Ascending aorta (tissue), 2 donors: ENCODE data around the gene OGN. TPM values are rescaled to one million over a fixed set of nuclear protein-coding genes. Genes with fewer than 3 reads are reported as not detected.
A peak's percentile ranks its signal among the peaks of the same experiment; 100 is the strongest.

Experiments used
- DNase-seq, 2 donors: peaks; one replicate each; pipeline ENCODE4 v3.0.0-alpha.2; 2019; ENCODE audit warnings: low spot score in 2 of 2
- H3K27ac ChIP-seq, 2 donors: fragments of 200-600 bp; sonication (generic); one replicate each; pipeline ENCODE4 v1.5.1; 2016 to 2017; ENCODE audit warnings: mild to moderate bottlenecking in 1 of 2
- H3K27me3 ChIP-seq: fragments of 200-600 bp; sonication (generic); one replicate; pipeline ENCODE4 v1.5.1; 2017
- H3K36me3 ChIP-seq, 2 donors: fragments of 200-600 bp; sonication (generic); one replicate each; pipeline ENCODE4 v1.5.1; 2016
- H3K4me1 ChIP-seq, 2 donors: fragments of 200-600 bp; sonication (generic); one replicate each; pipeline ENCODE4 v1.5.1; 2016 to 2017; ENCODE audit warnings: mild to moderate bottlenecking in 1 of 2
- H3K4me3 ChIP-seq, 2 donors: fragments of 200-600 bp; sonication (generic); one replicate each; pipeline ENCODE4 v1.5.1; 2016 to 2017; ENCODE audit warnings: mild to moderate bottlenecking in 1 of 2
- H3K9me3 ChIP-seq, 2 donors: fragments of 200-600 bp; sonication (generic); one replicate each; pipeline ENCODE4 v1.5.1; 2016
- CTCF ChIP-seq, 3 experiments: fragments of 200-600 bp in 2 of 3; fragments of 450-650 bp in 1 of 3; sonication (generic) in 2 of 3; IDR thresholded peaks; one replicate each; pipeline ENCODE4 v1.5.1; 2016 to 2019; ENCODE audit warnings: antibody characterized with exemption in 3 of 3, mild to moderate bottlenecking in 1 of 3, moderate library complexity in 1 of 3
- intact Hi-C: fragments of 100-400 bp; cut with DNase I; formaldehyde crosslinking; loops from one replicate; pipeline ENCODE4 v1.15.1; 2023
- total RNA-seq: library from RNA; depleted of rRNA; stranded (reverse); fragments of >200 nt; gene quantifications from one replicate; pipeline ENCODE4 v1.1.0, GENCODE V29; 2016

Gene OGN
- total RNA-seq, 1 donor from 2014 or later: 156 TPM

- Histone ChIP-seq H3K4me3 (peak overlapping the region; percentile 18 to 64), H3K27me3 (no peaks in the 10 kb centered on the region), H3K27ac (peak overlapping the region; percentile 82 to 84), H3K9me3 (no peaks in the 10 kb centered on the region), H3K36me3 (no peaks in the 10 kb centered on the region), H3K4me1 (peaks cover 0 to 7% of the 10 kb centered on the region in 2 donors)
- DNase-seq: no peak
- TF ChIP-seq CTCF (IDR thresholded peaks at IDR 0.05): no peak
- intact Hi-C loops: loop anchor here (2.0 to 5.0 kb wide), 2 partner anchors 19 to 131 kb away; partner anchors contain the start of gene ECM2
Measured at GRCh38 chr9:92405818-92406217, 1.4 kb upstream of the OGN start.

- TF ChIP-seq CTCF (IDR thresholded peaks at IDR 0.05): no peak
- Histone ChIP-seq H3K4me3 (peak overlapping the region; percentile 41 to 64), H3K9me3 (no peaks in the 10 kb centered on the region), H3K36me3 (peaks cover 5 to 9% of the 10 kb centered on the region in 2 donors), H3K4me1 (peaks cover 0 to 14% of the 10 kb centered on the region in 2 donors), H3K27ac (peak overlapping the region; percentile 69 to 82), H3K27me3 (no peaks in the 10 kb centered on the region)
- intact Hi-C loops: no loop called here
- DNase-seq: no peak
Measured at GRCh38 chr9:92402826-92403745, 1.3 kb downstream of the OGN start.

- peaks cover 0 to 12% of the 10 kb centered on the region in 2 donors for H3K4me1 ChIP-seq
Measured at GRCh38 chr9:92402360-92402759, 2.0 kb downstream of the OGN start.

GRCh38 chr9:92397853-92398252, 6.5 kb downstream of the OGN start:
- peaks cover 0 to 13% of the 10 kb centered on the region in 2 donors for H3K4me1 ChIP-seq
- H3K27ac ChIP-seq: peak overlapping the region; percentile 54 to 82
- TF ChIP-seq CTCF (IDR thresholded peaks at IDR 0.05): no peak
- H3K36me3 ChIP-seq: peaks cover 14 to 26% of the 10 kb centered on the region in 2 donors
- H3K4me3 ChIP-seq: no peak overlapping the region
- no peaks in the 10 kb centered on the region for H3K9me3 ChIP-seq
- intact Hi-C loops: loop anchor here (5.0 kb wide), 1 partner anchor 64 kb away; no protein-coding TSS in a partner anchor
- DNase-seq: no peak
- H3K27me3 ChIP-seq: no peaks in the 10 kb centered on the region

More at GRCh38 chr9:92402360-92402759, 2.0 kb downstream of the OGN start:
- no peak for DNase-seq
- intact Hi-C loops: no loop called here
- peak overlapping the region; percentile 41 to 64 for H3K4me3 ChIP-seq
- peak overlapping the region; percentile 69 to 82 for H3K27ac ChIP-seq
- no peaks in the 10 kb centered on the region for H3K9me3 ChIP-seq
- peaks cover 11 to 15% of the 10 kb centered on the region in 2 donors for H3K36me3 ChIP-seq
- no peak for TF ChIP-seq CTCF (IDR thresholded peaks at IDR 0.05)
- H3K27me3 ChIP-seq: no peaks in the 10 kb centered on the region

GRCh38 chr9:92395617-92396016, 8.8 kb downstream of the OGN start:
- Histone ChIP-seq H3K9me3 (no peaks in the 10 kb centered on the region), H3K36me3 (peaks cover 21 to 42% of the 10 kb centered on the region in 2 donors), H3K27me3 (no peaks in the 10 kb centered on the region), H3K4me1 (peaks cover 3 to 20% of the 10 kb centered on the region in 2 donors), H3K27ac (peak overlapping the region; percentile 47 to 83), H3K4me3 (no peak overlapping the region)
- TF ChIP-seq CTCF (IDR thresholded peaks at IDR 0.05): no peak
- no peak for DNase-seq
- intact Hi-C loops: loop anchor here (5.0 kb wide), 1 partner anchor 67 kb away; no protein-coding TSS in a partner anchor
